IMR-90 (cell line): ENCODE measurements around the gene USP50. TPM values are rescaled to one million over a fixed set of nuclear protein-coding genes. Genes with fewer than 3 reads are reported as not detected.

Experiments used
- ATAC-seq: fragments of 200-7000 bp; cut with Tn5 transposase; 2 replicates; pipeline ENCODE4 v1.9.1; 2020; ENCODE audit warnings: low read depth, mild to moderate bottlenecking, moderate library complexity
- BruUV-seq: library from RNA; stranded (reverse); fragments of 400-500 nt; replicated peaks from 2 replicates; lab custom pipeline; 2021; lab: Mats Ljungman, UMichigan
- CTCF ChIA-PET: fragments of 300-600 bp; formaldehyde crosslinking; extraction: SDS; loops from one replicate; lab custom pipeline; 2021; ENCODE audit warnings: antibody characterized with exemption; lab: Yijun Ruan, JAX
- POLR2A ChIA-PET: fragments of 300-600 bp; sonication (Branson Sonifier 250); formaldehyde crosslinking; loops from one replicate; lab custom pipeline; 2022; ENCODE audit warnings: antibody characterized with exemption; ENCODE audit not compliant: unreplicated experiment; lab: Charles Lee
- DNase-seq: peaks from one replicate; pipeline ENCODE4 v3.0.0; 2013
- H2AFZ ChIP-seq: replicated peaks from 2 replicates; pipeline ENCODE3; 2013; ENCODE audit warnings: low read length, mild to moderate bottlenecking; ENCODE audit not compliant: poor library complexity
- H2AK5ac ChIP-seq: 2 replicates; pipeline ENCODE4 v1.6.1; 2013; ENCODE audit warnings: low read depth, low read length, inconsistent platforms
- H2AK9ac ChIP-seq: replicated peaks from 2 replicates; pipeline ENCODE3; 2013; ENCODE audit warnings: mild to moderate bottlenecking, low read depth, low read length, moderate library complexity; ENCODE audit not compliant: poor library complexity
- H2BK120ac ChIP-seq: 2 replicates; pipeline ENCODE4 v1.6.1; 2013; ENCODE audit warnings: low read depth, low read length, inconsistent platforms
- H2BK15ac ChIP-seq: 3 replicates; pipeline ENCODE4 v1.6.1; 2013; ENCODE audit warnings: low read depth, low read length, inconsistent platforms
- H2BK20ac ChIP-seq: 2 replicates; pipeline ENCODE4 v1.6.1; 2013; ENCODE audit warnings: low read depth, mild to moderate bottlenecking, inconsistent platforms, low read length, moderate library complexity
- H2BK5ac ChIP-seq: 2 replicates; pipeline ENCODE4 v1.6.1; 2013; ENCODE audit warnings: mild to moderate bottlenecking, low read depth, low read length, inconsistent platforms; ENCODE audit not compliant: poor library complexity, severe bottlenecking
- H3K14ac ChIP-seq: replicated peaks from 2 replicates; pipeline ENCODE4 v1.6.1; 2013; ENCODE audit warnings: low read depth, low read length, inconsistent platforms
- H3K18ac ChIP-seq: 2 replicates; pipeline ENCODE4 v1.6.1; 2013; ENCODE audit warnings: low read depth, low read length, control low read depth
- H3K23ac ChIP-seq: 2 replicates; pipeline ENCODE4 v1.6.1; 2013; ENCODE audit warnings: low read depth, low read length, inconsistent platforms
- H3K27ac ChIP-seq: 2 replicates; pipeline ENCODE4 v1.5.1; 2013; ENCODE audit warnings: mild to moderate bottlenecking, control low read depth, low read length; ENCODE audit not compliant: insufficient read depth
- H3K27me3 ChIP-seq: 2 replicates; pipeline ENCODE4 v1.6.1; 2013; ENCODE audit warnings: low read length; ENCODE audit not compliant: control insufficient read depth, insufficient read depth
- H3K36me3 ChIP-seq: 2 replicates; pipeline ENCODE4 v1.6.1; 2013; ENCODE audit warnings: low read length, mixed read lengths; ENCODE audit not compliant: control insufficient read depth, insufficient read depth
- H3K4ac ChIP-seq: 2 replicates; pipeline ENCODE4 v1.6.1; 2013; ENCODE audit warnings: low read depth, low read length, inconsistent platforms
- H3K4me1 ChIP-seq: 2 replicates; pipeline ENCODE4 v1.6.1; 2013; ENCODE audit warnings: low read length, mixed read lengths; ENCODE audit not compliant: control insufficient read depth, insufficient read depth
- H3K4me2 ChIP-seq: 2 replicates; pipeline ENCODE4 v1.6.1; 2013; ENCODE audit warnings: low read depth, mild to moderate bottlenecking, control low read depth, low read length, moderate library complexity
- H3K4me3 ChIP-seq: 2 replicates; pipeline ENCODE4 v1.5.1; 2013; ENCODE audit warnings: low read depth, mild to moderate bottlenecking, control low read depth, low read length, moderate library complexity; ENCODE audit not compliant: insufficient read depth
- H3K56ac ChIP-seq: 2 replicates; pipeline ENCODE4 v1.6.1; 2013; ENCODE audit warnings: low read length, inconsistent platforms; ENCODE audit not compliant: insufficient read depth; ENCODE audit errors: extremely low read depth
- H3K79me1 ChIP-seq, 2 experiments: 2 replicates each; pipeline ENCODE4 v1.6.1; 2013; ENCODE audit warnings: low read length in 2 of 2, inconsistent platforms in 1 of 2, low read depth in 1 of 2
- H3K9ac ChIP-seq: 2 replicates; pipeline ENCODE4 v1.6.1; 2013; ENCODE audit warnings: low read depth, low read length, control low read depth
- H3K9me1 ChIP-seq: 2 replicates; pipeline ENCODE4 v1.6.1; 2013; ENCODE audit warnings: low read length, inconsistent platforms; ENCODE audit not compliant: insufficient read depth
- H3K9me3 ChIP-seq: 2 replicates; pipeline ENCODE4 v1.6.1; 2013; ENCODE audit warnings: low read length; ENCODE audit not compliant: control insufficient read depth, insufficient read depth
- H4K20me1 ChIP-seq: 2 replicates; pipeline ENCODE4 v1.6.1; 2013; ENCODE audit warnings: low read length, inconsistent platforms; ENCODE audit not compliant: insufficient read depth
- H4K5ac ChIP-seq: 2 replicates; pipeline ENCODE4 v1.6.1; 2013; ENCODE audit warnings: mild to moderate bottlenecking, low read depth, low read length, control low read depth
- H4K8ac ChIP-seq, 2 experiments: 2 replicates each; pipeline ENCODE4 v1.6.1; 2013; ENCODE audit warnings: low read depth in 2 of 2, low read length in 2 of 2, control low read depth in 1 of 2, inconsistent platforms in 1 of 2
- H4K91ac ChIP-seq: 2 replicates; pipeline ENCODE4 v1.6.1; 2013; ENCODE audit warnings: low read depth, low read length, inconsistent platforms; ENCODE audit not compliant: insufficient read depth
- BHLHE40 ChIP-seq: fragments of 150-350 bp; IDR thresholded peaks from 2 replicates; pipeline ENCODE4 v1.6.1; 2016; ENCODE audit warnings: mild to moderate bottlenecking, low read depth, low read length
- CEBPB ChIP-seq: IDR thresholded peaks from 2 replicates; pipeline ENCODE4 v1.6.1; 2012; ENCODE audit warnings: low read depth, low read length, improper control_type of control experiment
- CHD1 ChIP-seq: IDR thresholded peaks from 2 replicates; pipeline ENCODE4 v1.6.1; 2012; ENCODE audit warnings: low read depth, low read length, improper control_type of control experiment
- FOS ChIP-seq: fragments of 150-350 bp; IDR thresholded peaks from 2 replicates; pipeline ENCODE4 v1.6.1; 2016; ENCODE audit warnings: low read depth, low read length
- MAFK ChIP-seq: IDR thresholded peaks from 2 replicates; pipeline ENCODE4 v1.6.1; 2012; ENCODE audit warnings: low read depth, low read length, improper control_type of control experiment
- MAZ ChIP-seq: IDR thresholded peaks from 2 replicates; pipeline ENCODE4 v1.6.1; 2012; ENCODE audit warnings: low read depth, mild to moderate bottlenecking, low read length, improper control_type of control experiment, moderate library complexity, borderline replicate concordance
- MXI1 ChIP-seq: IDR thresholded peaks from 2 replicates; pipeline ENCODE4 v1.6.1; 2012; ENCODE audit warnings: low read depth, mild to moderate bottlenecking, low read length, moderate library complexity, borderline replicate concordance
- NFE2L2 ChIP-seq: fragments of 150-350 bp; IDR thresholded peaks from 2 replicates; pipeline ENCODE4 v1.6.1; 2016; ENCODE audit warnings: low read depth, mild to moderate bottlenecking, low read length
- POLR2A ChIP-seq: IDR thresholded peaks from 2 replicates; pipeline ENCODE4 v1.6.1; 2012; ENCODE audit warnings: mild to moderate bottlenecking, low read depth, low read length
- RAD21 ChIP-seq: IDR thresholded peaks from 2 replicates; pipeline ENCODE4 v1.6.1; 2012; ENCODE audit warnings: low read length, improper control_type of control experiment
- RCOR1 ChIP-seq: IDR thresholded peaks from 2 replicates; pipeline ENCODE4 v1.6.1; 2012; ENCODE audit warnings: mild to moderate bottlenecking, low read length, improper control_type of control experiment; ENCODE audit not compliant: insufficient replicate concordance
- RFX5 ChIP-seq: IDR thresholded peaks from 2 replicates; pipeline ENCODE4 v1.8.0; 2012; ENCODE audit warnings: low read depth, mild to moderate bottlenecking, low read length, moderate library complexity
- SMC3 ChIP-seq: fragments of 150-350 bp; IDR thresholded peaks from 2 replicates; pipeline ENCODE4 v1.6.1; 2016; ENCODE audit warnings: low read depth, mild to moderate bottlenecking, antibody characterized with exemption, low read length, moderate library complexity
- WGBS, 2 experiments: methylation state at CpG; one replicate each; pipeline versions ENCODE4 v1.1.5 to v1.1.7; 2013; ENCODE audit warnings: missing lambda C conversion rate in 2 of 2; ENCODE audit not compliant: insufficient read length in 1 of 2; ENCODE audit errors: extremely low coverage in 2 of 2; 5-methylcytosine and 5-hydroxymethylcytosine counted together
- dilution Hi-C: fragments of 300-500 bp; cut with HindIII; formaldehyde crosslinking; loops from one replicate; pipeline ENCODE4 v1.14.3; 2018; ENCODE audit warnings: low sequenced_read_pairs; ENCODE audit not compliant: unreplicated experiment
- in situ Hi-C: fragments of 300-500 bp; cut with MboI; formaldehyde crosslinking; loops from 3 replicates; pipeline ENCODE4 v1.14.3; 2019; ENCODE audit warnings: low sequenced_read_pairs, inconsistent platforms, mixed read lengths
- intact Hi-C: fragments of 100-400 bp; cut with micrococcal nuclease; formaldehyde crosslinking; loops from 2 replicates; pipeline ENCODE4 v1.10.0; 2022
- polyA plus RNA-seq, 3 experiments: library from polyadenylated mRNA; depleted of rRNA; stranded (reverse); fragments of >200 nt; gene quantifications; 2 replicates each; pipeline ENCODE4 v1.2.3, GENCODE V29; 2012; ENCODE audit warnings: low replicate concordance in 1 of 3
- total RNA-seq: library from RNA; depleted of rRNA; stranded (reverse); fragments of >200 nt; gene quantifications from 2 replicates; pipeline ENCODE4 v1.2.3, GENCODE V29; 2012
- TF ChIP-seq, protein P1 (sequence below): conservative IDR thresholded peaks from 2 replicates; pipeline ENCODE4 v1.5.1; 2012; ENCODE audit warnings: mild to moderate bottlenecking, low read depth, low read length, improper control_type of control experiment
- TF ChIP-seq, protein P2 (sequence below): fragments of 150-350 bp; IDR thresholded peaks from 2 replicates; pipeline ENCODE4 v1.6.1; 2016; ENCODE audit warnings: low read depth, mild to moderate bottlenecking, low read length, moderate library complexity, borderline replicate concordance
- TF ChIP-seq, protein P3 (sequence below): fragments of 150-350 bp; IDR thresholded peaks from 2 replicates; pipeline ENCODE4 v1.6.1; 2017; ENCODE audit warnings: mild to moderate bottlenecking, antibody characterized with exemption, low read length, low read depth

USP50 gene
- total and polyA plus RNA-seq, 2 of the 4 experiments (the other 2 are of a cell fraction): not detected

DNA sequence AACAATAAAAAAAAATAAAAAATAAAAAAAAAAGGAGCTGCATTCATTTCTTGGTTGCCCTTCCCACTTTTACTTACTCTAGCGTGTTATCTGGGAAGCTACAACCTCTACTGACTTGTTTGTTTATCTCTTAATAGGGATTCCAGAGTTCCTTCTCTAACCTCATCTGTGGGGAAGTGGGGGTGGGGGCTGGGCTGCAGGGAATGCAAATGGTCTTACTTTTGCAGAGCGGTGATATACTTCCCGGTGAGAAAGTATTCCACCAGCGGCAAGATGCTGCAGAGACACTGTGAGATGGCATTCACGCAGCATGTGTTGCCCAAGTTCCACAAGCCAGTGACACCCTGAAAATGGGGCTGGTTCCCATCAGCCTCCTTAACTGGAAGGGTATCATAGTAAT is 2.1 kb downstream of the USP50 start:
- Histone ChIP-seq H3K14ac (peak overlapping the region; percentile 16; the same call in 1 of the 2 replicates), H4K8ac (peak overlapping the region in 1 of 2 experiments; percentile 53; a peak in 1 of 4 replicates), H3K36me3 (no peaks in the 10 kb centered on the region), H3K79me1 (no peaks in the 10 kb centered on the region), H3K27ac (no peak overlapping the region), H3K4ac (no peak overlapping the region; the same call in 1 of the 2 replicates), H3K9me1 (peaks cover 3% of the 10 kb centered on the region; the same call in 1 of the 2 replicates), H4K5ac (no peak overlapping the region), H3K9me3 (no peaks in the 10 kb centered on the region), H4K20me1 (no peaks in the 10 kb centered on the region), H2AK9ac (no peak overlapping the region), H3K23ac (peak overlapping the region; percentile 29; the same call in 1 of the 2 replicates), H2BK5ac (no peak overlapping the region), H3K4me2 (no peak overlapping the region), H2AFZ (peak overlapping the region; percentile 27), H3K9ac (no peak overlapping the region), H3K18ac (no peak overlapping the region), H2BK15ac (no peak overlapping the region), H4K91ac (no peak overlapping the region), H3K56ac (no peak overlapping the region), H2BK120ac (no peak overlapping the region), H2BK20ac (peak overlapping the region; percentile 16; the same call in 1 of the 2 replicates), H3K4me3 (no peak overlapping the region), H3K4me1 (peaks cover 9% of the 10 kb centered on the region), H2AK5ac (no peak overlapping the region), H3K27me3 (no peaks in the 10 kb centered on the region)
- ATAC-seq (peak; percentile 38; the same call in 1 of the 2 replicates), DNase-seq (no peak)
- ChIA-PET POLR2A (no interaction called here), CTCF (no interaction called here)
- intact Hi-C loops (no loop called here), in situ Hi-C loops (no loop called here), dilution Hi-C loops (no loop called here)
- no TSS peak for BruUV-seq
- TF ChIP-seq RFX5 (no peak), SMC3 (no peak), CHD1 (no peak), CEBPB (no peak), RAD21 (no peak), BHLHE40 (no peak), FOS (no peak), MAFK (no peak), MAZ (no peak), RCOR1 (no peak), NFE2L2 (no peak), MXI1 (no peak), POLR2A (no peak)
- TF ChIP-seq, protein P1, sequence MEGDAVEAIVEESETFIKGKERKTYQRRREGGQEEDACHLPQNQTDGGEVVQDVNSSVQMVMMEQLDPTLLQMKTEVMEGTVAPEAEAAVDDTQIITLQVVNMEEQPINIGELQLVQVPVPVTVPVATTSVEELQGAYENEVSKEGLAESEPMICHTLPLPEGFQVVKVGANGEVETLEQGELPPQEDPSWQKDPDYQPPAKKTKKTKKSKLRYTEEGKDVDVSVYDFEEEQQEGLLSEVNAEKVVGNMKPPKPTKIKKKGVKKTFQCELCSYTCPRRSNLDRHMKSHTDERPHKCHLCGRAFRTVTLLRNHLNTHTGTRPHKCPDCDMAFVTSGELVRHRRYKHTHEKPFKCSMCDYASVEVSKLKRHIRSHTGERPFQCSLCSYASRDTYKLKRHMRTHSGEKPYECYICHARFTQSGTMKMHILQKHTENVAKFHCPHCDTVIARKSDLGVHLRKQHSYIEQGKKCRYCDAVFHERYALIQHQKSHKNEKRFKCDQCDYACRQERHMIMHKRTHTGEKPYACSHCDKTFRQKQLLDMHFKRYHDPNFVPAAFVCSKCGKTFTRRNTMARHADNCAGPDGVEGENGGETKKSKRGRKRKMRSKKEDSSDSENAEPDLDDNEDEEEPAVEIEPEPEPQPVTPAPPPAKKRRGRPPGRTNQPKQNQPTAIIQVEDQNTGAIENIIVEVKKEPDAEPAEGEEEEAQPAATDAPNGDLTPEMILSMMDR: no peak
- TF ChIP-seq, protein P2, sequence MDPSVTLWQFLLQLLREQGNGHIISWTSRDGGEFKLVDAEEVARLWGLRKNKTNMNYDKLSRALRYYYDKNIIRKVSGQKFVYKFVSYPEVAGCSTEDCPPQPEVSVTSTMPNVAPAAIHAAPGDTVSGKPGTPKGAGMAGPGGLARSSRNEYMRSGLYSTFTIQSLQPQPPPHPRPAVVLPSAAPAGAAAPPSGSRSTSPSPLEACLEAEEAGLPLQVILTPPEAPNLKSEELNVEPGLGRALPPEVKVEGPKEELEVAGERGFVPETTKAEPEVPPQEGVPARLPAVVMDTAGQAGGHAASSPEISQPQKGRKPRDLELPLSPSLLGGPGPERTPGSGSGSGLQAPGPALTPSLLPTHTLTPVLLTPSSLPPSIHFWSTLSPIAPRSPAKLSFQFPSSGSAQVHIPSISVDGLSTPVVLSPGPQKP: no peak
- TF ChIP-seq, protein P3, sequence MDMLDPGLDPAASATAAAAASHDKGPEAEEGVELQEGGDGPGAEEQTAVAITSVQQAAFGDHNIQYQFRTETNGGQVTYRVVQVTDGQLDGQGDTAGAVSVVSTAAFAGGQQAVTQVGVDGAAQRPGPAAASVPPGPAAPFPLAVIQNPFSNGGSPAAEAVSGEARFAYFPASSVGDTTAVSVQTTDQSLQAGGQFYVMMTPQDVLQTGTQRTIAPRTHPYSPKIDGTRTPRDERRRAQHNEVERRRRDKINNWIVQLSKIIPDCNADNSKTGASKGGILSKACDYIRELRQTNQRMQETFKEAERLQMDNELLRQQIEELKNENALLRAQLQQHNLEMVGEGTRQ: no peak
- WGBS, 2 experiments: 58% methylated on average over 3 of the region's 5 CpGs; no CpG with 5 or more reads in 1 of the 2 experiments
